Esophagus mucosa (tissue), 1 donor: ENCODE measurements around the gene HRH4. TPM values are rescaled to one million over a fixed set of nuclear protein-coding genes. Genes with fewer than 3 reads are reported as not detected.
A peak's percentile ranks its signal among the peaks of the same experiment; 100 is the strongest.

ENCODE experiments used
- ATAC-seq: fragments of 200-7000 bp; cut with Tn5 transposase; one replicate; pipeline ENCODE4 v1.9.1; 2020
- total RNA-seq: library from RNA; stranded (reverse); gene quantifications from one replicate; pipeline ENCODE4 v1.2.4, GENCODE V29; 2023
- donor health status: DM: yes; HTN: yes; CAD: no.

HRH4 gene
- total RNA-seq, 1 donor from 2014 or later, result 0.28 TPM

GRCh38 chr18:24466771-24467170 is 6.3 kb downstream of the HRH4 start:
- ATAC-seq, result no peak

DNA sequence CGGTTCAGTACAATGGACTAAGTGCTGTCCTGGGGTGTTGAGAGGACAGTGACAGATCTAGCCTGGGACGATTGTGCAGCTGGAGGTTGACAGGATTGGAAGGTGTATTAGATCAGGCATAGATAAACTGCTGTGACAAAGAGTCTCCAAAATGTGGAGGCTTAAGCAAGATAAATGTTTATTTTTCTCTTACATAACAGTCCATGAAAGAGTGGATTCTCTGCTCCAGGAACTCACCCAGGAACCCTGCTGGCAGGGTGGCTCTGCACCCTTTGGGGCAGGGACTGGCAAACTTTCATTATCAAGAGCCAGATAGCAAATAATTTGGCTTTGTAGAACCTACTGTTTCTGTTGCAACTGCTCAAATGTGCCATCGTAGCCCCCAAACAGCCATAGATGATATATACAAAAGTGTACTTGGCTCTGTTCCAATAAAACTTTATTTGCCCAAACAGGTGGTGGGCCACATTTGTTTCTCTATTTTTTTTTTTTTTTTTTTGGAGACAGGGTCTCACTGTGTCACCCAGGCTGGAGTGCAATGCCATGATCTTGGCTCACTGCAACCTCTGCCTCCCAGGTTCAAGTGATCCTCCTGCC is 9.7 kb downstream of the HRH4 start:
- ATAC-seq, result no peak

DNA sequence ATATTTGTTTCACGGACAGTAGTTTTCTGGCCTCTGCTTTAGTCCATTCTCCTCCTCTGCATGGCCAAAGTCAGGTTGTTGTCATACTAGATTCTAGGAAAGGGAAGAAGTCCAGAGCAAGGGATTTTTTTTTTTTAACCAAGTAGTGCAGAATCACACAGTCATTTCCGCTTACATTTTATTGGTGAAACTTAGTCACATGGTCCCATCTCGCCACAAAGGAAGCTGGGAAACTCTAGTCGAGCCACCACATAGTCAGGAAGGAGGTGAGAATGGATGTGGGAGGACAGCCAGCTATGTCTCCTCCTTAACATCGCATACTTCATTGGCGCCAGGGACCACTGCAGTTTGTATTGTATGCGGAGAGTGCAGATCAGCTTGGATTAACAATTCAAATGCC is 10.4 kb downstream of the HRH4 start:
- no peak for ATAC-seq

GRCh38 chr18:24472591-24472990 is 12.2 kb downstream of the HRH4 start:
- ATAC-seq, result no peak

- ATAC-seq, result no peak
Measured at GRCh38 chr18:24474406-24474805, 14.0 kb downstream of the HRH4 start.

DNA sequence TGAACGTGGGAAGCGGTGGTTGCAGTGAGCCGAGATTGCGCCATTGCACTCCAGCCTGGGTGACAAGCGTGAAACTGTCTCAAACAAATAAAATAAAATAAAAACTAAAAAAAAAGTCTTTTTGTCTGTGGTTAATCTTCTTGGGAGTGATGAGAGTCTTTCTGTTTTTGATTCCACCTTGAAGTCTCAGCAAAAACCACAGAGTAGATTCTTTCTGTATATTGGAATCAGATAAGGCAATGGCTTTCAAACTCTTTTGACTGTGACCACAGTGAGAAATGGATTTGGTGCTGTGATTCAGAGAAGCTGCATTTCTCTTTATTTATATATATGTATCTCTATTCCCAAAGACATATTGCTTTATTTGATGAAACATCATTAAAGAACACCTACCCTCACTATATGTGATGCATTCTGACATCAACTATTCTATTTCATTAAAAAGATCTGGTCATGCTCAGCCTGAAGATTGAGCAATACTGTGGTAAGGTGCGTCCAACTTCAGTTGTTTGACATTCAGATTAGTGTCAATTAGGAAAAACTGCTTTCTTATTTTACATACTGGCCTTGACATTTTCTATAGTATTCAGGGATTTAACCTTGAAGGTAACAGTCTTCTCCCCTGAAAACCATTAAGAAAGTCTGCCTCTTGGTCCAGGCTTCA is 15.6 kb downstream of the HRH4 start:
- ATAC-seq, result no peak

DNA sequence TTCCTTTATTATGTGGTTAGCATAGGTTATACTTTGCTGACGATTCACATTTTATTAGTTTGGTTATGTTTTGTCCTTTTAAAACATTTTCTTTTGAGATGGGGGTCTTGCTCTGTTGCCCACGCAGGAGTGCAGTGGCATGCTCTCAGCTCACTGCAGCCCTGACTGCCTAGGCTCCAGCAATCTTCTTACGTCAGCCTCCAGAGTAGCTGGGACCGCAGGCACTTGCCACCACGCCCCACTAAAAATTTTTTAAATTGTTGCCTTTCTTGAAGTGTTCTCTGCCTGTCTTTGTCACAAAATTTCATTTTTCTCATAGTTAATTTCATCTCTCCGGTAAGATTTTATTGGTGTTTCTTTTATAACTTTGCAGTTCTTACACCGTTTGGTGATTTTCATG is 18.9 kb downstream of the HRH4 start:
- no peak for ATAC-seq

DNA sequence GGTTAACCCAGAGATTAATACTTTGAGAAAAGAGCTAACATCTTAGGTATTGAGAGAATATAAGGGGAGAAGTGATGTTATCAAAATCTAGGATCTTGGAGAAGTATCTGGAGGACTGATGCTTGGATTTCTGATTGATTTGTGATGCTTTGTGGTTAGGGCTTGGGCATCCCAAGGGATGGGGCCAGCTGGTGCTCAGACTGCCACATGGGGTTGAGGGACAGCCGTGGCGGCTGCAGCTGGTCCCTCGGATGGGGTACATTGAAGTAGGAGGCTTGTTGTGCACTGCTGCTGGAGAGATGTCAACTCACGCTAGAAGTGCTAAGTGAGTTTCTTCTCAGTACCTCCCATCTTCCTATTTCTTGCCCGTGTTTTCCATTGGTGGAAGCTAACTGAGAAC is 22.4 kb downstream of the HRH4 start:
- no peak for ATAC-seq

DNA sequence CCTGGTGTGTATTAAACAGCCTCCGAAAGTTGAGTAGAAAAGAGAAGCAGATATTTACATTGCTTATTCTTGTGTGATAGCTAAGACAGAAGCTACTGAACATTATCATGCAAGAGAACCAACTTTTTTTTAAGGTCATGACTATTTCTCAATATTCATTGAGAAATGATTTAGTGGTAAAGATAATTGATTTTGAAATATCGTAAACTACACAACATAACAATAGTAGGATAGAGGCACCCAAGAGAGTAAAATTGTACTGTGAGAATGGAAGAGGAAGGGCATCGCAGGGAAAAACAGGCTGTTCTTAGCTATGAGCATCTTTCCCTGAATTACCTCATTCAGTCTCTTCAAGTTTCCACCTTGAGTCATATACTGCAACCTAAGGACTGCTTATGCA is 25.2 kb downstream of the HRH4 start:
- ATAC-seq, result no peak

DNA sequence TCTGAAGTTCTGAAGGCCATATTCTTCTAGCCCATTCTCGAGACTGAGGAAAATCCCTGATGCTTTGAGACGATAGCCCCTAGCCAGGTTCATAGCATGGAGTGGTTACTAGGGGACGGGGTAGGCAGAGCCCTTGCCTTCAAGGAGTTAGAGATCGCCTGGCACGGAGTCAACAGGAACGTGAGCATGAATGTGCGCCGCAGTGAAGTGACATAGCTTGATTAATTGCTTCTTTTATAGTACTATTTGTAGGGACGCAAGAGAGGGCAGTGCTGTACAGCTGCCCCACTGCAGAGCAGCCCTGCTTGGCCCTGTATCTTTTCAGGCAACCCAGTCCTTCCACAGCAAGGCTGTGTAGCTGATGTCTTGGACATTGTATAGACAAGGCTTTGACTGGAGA is 26.2 kb downstream of the HRH4 start:
- ATAC-seq, result no peak

- peak; percentile 36 for ATAC-seq
Measured at GRCh38 chr18:24488824-24489493, 28.5 kb downstream of the HRH4 start.

GRCh38 chr18:24490539-24490938 is 30.1 kb downstream of the HRH4 start:
- no peak for ATAC-seq

DNA sequence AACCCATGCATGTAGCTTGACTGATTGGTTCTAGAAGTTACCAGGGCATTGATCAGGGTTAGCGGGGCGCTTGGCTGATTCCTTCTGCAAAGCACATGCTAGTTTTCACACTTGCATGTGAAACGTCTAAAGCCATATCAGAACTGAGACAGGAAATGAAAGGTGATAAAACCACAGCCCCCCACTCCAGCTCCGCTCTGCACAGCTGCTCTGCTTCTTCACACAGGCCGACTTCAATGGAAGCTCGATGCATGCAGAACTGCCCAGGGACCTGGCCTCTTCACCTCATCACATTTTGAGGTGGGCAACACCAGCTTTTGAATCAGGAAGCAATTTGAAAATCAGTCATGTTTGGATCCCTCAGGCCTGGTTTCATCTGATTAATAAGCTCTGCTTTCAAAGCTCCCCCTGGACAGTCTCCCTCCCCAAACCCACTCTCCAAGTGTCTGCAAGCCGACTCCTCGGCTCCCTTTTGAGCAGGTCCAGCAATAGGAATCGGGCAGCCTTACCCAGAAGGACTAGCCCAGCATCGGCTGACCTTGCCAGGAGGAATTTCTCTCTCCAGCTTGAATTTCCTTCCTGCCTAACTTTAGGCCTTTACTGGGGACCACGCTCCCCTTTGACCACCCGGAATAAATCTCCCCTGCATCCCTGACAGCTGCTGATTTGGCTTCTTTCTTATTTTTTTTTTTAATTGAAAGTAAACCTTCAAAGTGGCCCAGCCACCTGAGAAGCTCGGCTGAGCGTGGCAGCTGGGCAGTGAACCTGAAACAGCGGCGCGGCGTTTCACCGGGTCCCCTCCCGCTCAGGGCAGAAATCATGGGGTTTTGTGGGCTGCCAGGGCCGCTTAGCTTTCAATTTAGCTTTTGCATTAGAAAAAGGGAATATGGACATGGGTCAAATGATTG is 31.7 kb downstream of the HRH4 start:
- ATAC-seq, result no peak

GRCh38 chr18:24494586-24494985 is 34.1 kb downstream of the HRH4 start:
- no peak for ATAC-seq

- ATAC-seq, result no peak
Measured at GRCh38 chr18:24497031-24497754, 36.8 kb downstream of the HRH4 start.

DNA sequence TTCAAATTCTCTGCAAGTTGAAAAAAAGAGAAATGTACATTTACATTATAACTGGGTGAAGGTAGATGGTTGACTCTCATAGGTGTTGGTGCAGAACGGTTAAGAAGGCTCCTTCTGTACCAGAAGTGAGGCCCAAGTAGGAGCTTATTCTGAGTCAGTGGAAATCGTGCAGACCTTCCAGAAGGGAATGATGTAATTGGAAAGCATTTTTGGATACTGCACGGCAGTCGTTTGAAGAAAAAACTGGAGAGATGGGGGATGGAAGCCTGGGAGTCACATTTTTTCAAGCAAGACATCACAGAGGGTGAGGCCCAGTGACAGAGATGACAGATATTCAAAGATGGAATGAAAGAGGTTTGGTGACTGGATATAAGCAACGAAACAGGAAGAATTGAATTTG is 39.4 kb downstream of the HRH4 start:
- no peak for ATAC-seq

DNA sequence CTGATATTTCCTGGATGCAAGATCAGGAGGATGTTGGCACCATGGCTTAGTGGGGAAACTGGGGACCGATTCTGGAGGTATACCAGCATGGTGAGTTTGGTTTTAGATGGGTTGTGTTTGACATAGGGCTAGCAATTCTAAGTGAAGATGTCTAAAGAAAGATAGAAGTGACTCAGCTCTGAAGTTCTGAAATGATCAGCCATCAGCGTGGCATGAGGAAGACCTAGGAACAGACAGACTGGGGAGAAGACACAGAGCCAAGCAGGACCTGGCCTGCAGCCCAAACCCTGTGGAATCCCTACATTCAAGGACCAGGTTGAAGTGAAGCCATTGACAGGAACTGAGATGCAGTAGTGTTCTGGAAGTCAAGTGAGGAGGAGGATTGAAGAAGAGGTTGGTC is 39.8 kb downstream of the HRH4 start:
- no peak for ATAC-seq

- ATAC-seq, result no peak
Measured at GRCh38 chr18:24500766-24501165, 40.3 kb downstream of the HRH4 start.

GRCh38 chr18:24502667-24503523 is 42.5 kb downstream of the HRH4 start:
- peak; percentile 59 for ATAC-seq

- ATAC-seq, result no peak
Measured at GRCh38 chr18:24504401-24504800, 44.0 kb downstream of the HRH4 start.

- ATAC-seq, result no peak
Measured at GRCh38 chr18:24506175-24506574, 45.7 kb downstream of the HRH4 start.
